HEK293T (cell line): ENCODE measurements around the gene GBP2.

Source experiments
- CTCF ChIA-PET: fragments of 350-600 bp; formaldehyde crosslinking; extraction: SDS; loops from one replicate; lab custom pipeline; 2021; ENCODE audit warnings: antibody characterized with exemption, inconsistent platforms; lab: Yijun Ruan, JAX
- POLR2A ChIA-PET: fragments of 350-600 bp; formaldehyde crosslinking; extraction: SDS; loops from one replicate; lab custom pipeline; 2020; ENCODE audit warnings: antibody characterized with exemption, inconsistent platforms; lab: Yijun Ruan, JAX
- DNase-seq: peaks from one replicate; pipeline ENCODE4 v3.0.0; 2012; ENCODE audit warnings: mixed read lengths; ENCODE audit errors: extremely low spot score
- ARNT ChIP-seq: fragments of 450-650 bp; IDR thresholded peaks from 2 replicates; pipeline ENCODE4 v1.6.1; 2017; ENCODE audit warnings: mild to moderate bottlenecking
- BHLHE40 ChIP-seq: fragments of 450-650 bp; IDR thresholded peaks from 2 replicates; pipeline ENCODE4 v1.6.1; 2016; ENCODE audit warnings: mild to moderate bottlenecking, moderate library complexity, borderline replicate concordance
- CTBP1 ChIP-seq: fragments of 450-650 bp; IDR thresholded peaks from 2 replicates; pipeline ENCODE4 v1.6.1; 2016; ENCODE audit warnings: borderline replicate concordance
- ELF4 ChIP-seq: fragments of 450-650 bp; IDR thresholded peaks from 2 replicates; pipeline ENCODE4 v1.6.1; 2017; ENCODE audit warnings: antibody characterized with exemption
- FOXA1 ChIP-seq: fragments of 450-650 bp; IDR thresholded peaks from 2 replicates; pipeline ENCODE4 v1.6.1; 2016; ENCODE audit warnings: mild to moderate bottlenecking
- FOXK2 ChIP-seq: fragments of 450-650 bp; IDR thresholded peaks from 2 replicates; pipeline ENCODE4 v1.6.1; 2016; ENCODE audit warnings: mild to moderate bottlenecking
- FOXM1 ChIP-seq: fragments of 450-650 bp; IDR thresholded peaks from 2 replicates; pipeline ENCODE4 v1.6.1; 2017; ENCODE audit warnings: mild to moderate bottlenecking, borderline replicate concordance
- HDGF ChIP-seq: fragments of 450-650 bp; IDR thresholded peaks from 2 replicates; pipeline ENCODE4 v1.6.1; 2017; ENCODE audit warnings: antibody characterized with exemption, borderline replicate concordance
- L3MBTL2 ChIP-seq: fragments of 450-650 bp; conservative IDR thresholded peaks from 2 replicates; pipeline ENCODE4 v1.6.1; 2016; ENCODE audit warnings: mild to moderate bottlenecking
- LEF1 ChIP-seq: fragments of 450-650 bp; IDR thresholded peaks from 2 replicates; pipeline ENCODE4 v1.6.1; 2017; ENCODE audit warnings: mild to moderate bottlenecking, borderline replicate concordance
- NFRKB ChIP-seq: fragments of 450-650 bp; IDR thresholded peaks from 2 replicates; pipeline ENCODE4 v1.6.1; 2016; ENCODE audit warnings: mild to moderate bottlenecking, moderate library complexity
- SP1 ChIP-seq: fragments of 450-650 bp; IDR thresholded peaks from 2 replicates; pipeline ENCODE4 v1.6.1; 2017
- SUZ12 ChIP-seq: fragments of 450-650 bp; IDR thresholded peaks from 2 replicates; pipeline ENCODE4 v1.6.1; 2016; ENCODE audit warnings: mild to moderate bottlenecking
- TARDBP ChIP-seq: fragments of 450-650 bp; IDR thresholded peaks from 2 replicates; pipeline ENCODE4 v1.6.1; 2016
- ZNF384 ChIP-seq: fragments of 450-650 bp; IDR thresholded peaks from 2 replicates; pipeline ENCODE4 v1.6.1; 2016
- TF ChIP-seq, protein P1 (sequence below): fragments of 450-650 bp; IDR thresholded peaks from 2 replicates; pipeline ENCODE4 v1.6.1; 2016

The GBP2 gene

DNA sequence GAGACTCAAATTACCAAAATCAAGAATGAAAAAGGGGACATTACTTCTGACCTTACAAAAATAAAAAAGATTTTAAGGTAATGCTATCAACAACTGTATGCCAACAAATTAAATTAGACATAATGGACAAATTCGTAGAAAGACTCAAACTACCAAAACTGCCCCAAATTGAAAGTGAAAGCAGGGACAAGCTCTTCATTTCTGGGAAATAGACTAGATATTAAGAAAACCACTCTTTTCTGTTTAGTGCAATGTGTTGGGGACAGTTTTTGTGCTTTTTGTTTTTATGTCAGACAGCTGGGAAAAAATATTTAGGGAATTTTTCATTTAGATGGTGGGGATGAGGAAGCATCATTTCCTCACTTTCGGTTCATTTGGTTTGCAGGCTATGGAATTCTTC lies 56.0 kb downstream of the GBP2 start:
- ChIA-PET POLR2A (no interaction called here), CTCF (no interaction called here)
- TF ChIP-seq HDGF (no peak), BHLHE40 (no peak), ZNF384 (no peak), ELF4 (no peak), FOXM1 (no peak), FOXA1 (no peak), FOXK2 (no peak), L3MBTL2 (no peak)
- DNase-seq, result no peak

GRCh38 chr1:89068291-89068690 lies 57.6 kb downstream of the GBP2 start:
- no peak for DNase-seq
- ChIA-PET CTCF (no interaction called here), POLR2A (no interaction called here)
- TF ChIP-seq ELF4, result no peak
- no peak for TF ChIP-seq FOXK2
- TF ChIP-seq BHLHE40, result no peak
- TF ChIP-seq L3MBTL2, result no peak
- no peak for TF ChIP-seq NFRKB
- TF ChIP-seq ZNF384, result no peak
- no peak for TF ChIP-seq FOXA1
- TF ChIP-seq LEF1, result no peak
- no peak for TF ChIP-seq SUZ12

DNA sequence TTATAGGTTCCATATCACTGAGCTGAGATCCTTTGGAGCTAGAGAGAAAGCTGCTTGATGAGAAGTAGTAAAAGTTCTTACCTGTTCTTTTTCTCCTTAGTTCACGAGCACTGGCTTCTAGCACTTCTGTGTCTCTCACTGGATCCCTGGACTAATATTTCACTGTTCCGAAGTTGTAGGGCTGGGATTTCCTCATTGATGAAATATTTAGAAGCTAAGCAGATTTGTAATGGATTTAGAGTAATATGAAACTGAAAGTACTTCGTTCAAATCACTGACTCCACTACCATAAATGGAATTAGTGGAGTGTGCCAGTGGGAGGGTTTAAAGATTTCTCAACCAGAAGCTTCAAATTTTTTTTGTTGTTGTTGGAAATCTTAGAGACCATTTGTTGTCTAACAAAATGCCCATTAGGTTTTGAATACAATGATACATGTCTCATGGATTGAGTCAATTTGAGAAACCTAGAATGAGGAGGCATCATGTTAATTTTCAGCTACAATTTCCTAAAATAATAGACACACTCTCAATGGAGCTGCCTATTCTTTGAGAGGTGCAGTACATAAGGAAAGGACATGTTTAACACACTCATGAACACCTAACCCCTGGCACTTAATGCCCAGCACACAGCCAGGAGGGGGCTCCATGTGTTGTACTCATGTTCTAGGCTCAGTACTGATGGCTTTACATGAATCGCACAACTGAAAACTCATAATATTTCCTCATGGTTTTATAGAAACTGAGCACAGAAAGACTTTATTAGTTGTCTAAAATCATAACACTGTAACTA lies 60.6 kb downstream of the GBP2 start, which contains the start of gene GBP1:
TSS of gene GBP1 (minus strand) at position 130 of the 790 bp plus-strand sequence. CDS start 1,974 bp downstream, outside the sequence.
- ChIA-PET POLR2A (no interaction called here), CTCF (no interaction called here)
- TF ChIP-seq FOXM1 (no peak), ZNF384 (no peak), TARDBP (no peak), L3MBTL2 (no peak), BHLHE40 (no peak), LEF1 (no peak), ELF4 (no peak), FOXK2 (no peak), CTBP1 (no peak), SP1 (no peak), FOXA1 (no peak), SUZ12 (no peak)
- TF ChIP-seq, protein P1, sequence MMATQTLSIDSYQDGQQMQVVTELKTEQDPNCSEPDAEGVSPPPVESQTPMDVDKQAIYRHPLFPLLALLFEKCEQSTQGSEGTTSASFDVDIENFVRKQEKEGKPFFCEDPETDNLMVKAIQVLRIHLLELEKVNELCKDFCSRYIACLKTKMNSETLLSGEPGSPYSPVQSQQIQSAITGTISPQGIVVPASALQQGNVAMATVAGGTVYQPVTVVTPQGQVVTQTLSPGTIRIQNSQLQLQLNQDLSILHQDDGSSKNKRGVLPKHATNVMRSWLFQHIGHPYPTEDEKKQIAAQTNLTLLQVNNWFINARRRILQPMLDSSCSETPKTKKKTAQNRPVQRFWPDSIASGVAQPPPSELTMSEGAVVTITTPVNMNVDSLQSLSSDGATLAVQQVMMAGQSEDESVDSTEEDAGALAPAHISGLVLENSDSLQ, result no peak
- no peak for DNase-seq

DNA sequence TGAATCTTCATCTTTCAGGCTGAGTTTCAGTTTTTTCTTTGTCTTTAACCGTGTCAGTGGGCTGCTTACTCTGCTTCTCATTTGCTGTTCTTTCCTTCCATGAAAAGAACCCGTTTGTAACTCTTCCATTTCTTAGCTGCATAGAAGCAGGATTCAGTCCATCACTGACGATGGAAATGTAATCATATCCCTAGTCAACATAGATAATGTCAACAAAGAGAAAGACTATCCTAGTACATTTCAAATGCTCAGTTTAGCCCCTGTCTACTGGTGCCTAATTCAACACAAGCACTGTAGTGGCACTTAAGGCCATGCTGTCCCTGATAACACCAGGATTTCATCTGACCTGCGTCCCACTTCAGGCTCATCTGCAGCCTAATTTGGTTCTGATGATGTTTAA lies 61.3 kb downstream of the GBP2 start:
- DNase-seq, result no peak
- CTCF ChIA-PET, result no interaction called here
- POLR2A ChIA-PET, result no interaction called here
- TF ChIP-seq LEF1 (no peak), L3MBTL2 (no peak), NFRKB (no peak), ARNT (no peak), SP1 (no peak), TARDBP (no peak), FOXK2 (no peak), ZNF384 (no peak), SUZ12 (no peak), FOXM1 (no peak), ELF4 (no peak), BHLHE40 (no peak), CTBP1 (no peak), HDGF (no peak), FOXA1 (no peak)
- TF ChIP-seq, protein P1, result no peak

- TF ChIP-seq L3MBTL2, result no peak
- TF ChIP-seq FOXM1, result no peak
- TF ChIP-seq FOXA1, result no peak
- TF ChIP-seq NFRKB, result no peak
- no peak for TF ChIP-seq SP1
- TF ChIP-seq, protein P1, result no peak
- TF ChIP-seq LEF1, result no peak
- no peak for TF ChIP-seq FOXK2
- no peak for TF ChIP-seq ZNF384
- no peak for TF ChIP-seq HDGF
- ChIA-PET POLR2A (no interaction called here), CTCF (no interaction called here)
- DNase-seq, result no peak
These were observed 62.8 kb downstream of the GBP2 start for GRCh38 chr1:89063094-89063493.

- ChIA-PET POLR2A (no interaction called here), CTCF (no interaction called here)
- DNase-seq, result no peak
- no peak for TF ChIP-seq ZNF384
- TF ChIP-seq LEF1, result no peak
- TF ChIP-seq ELF4, result no peak
- TF ChIP-seq CTBP1, result no peak
- no peak for TF ChIP-seq FOXA1
- TF ChIP-seq, protein P1, result no peak
- no peak for TF ChIP-seq TARDBP
- no peak for TF ChIP-seq ARNT
- TF ChIP-seq HDGF, result no peak
- TF ChIP-seq NFRKB, result no peak
- no peak for TF ChIP-seq BHLHE40
- TF ChIP-seq FOXK2, result no peak
- no peak for TF ChIP-seq FOXM1
- no peak for TF ChIP-seq SUZ12
These were observed 65.8 kb downstream of the GBP2 start for GRCh38 chr1:89060091-89060490.
